IPS DF 6.9 (cell line): ENCODE results near the gene KANK3.
"Not testable (repeated sequence)": the region's sequence is repeated elsewhere in the genome, so short reads cannot be mapped to it uniquely, and the experiment has no call there.

Experiments
- DNase-seq: peaks from one replicate; pipeline ENCODE4 v3.0.0-alpha.2; 2013; ENCODE audit warnings: low read depth, low spot score
- H3K27ac ChIP-seq: one replicate; pipeline ENCODE4 v1.5.1; 2013; ENCODE audit warnings: low read length, control low read depth
- H3K27me3 ChIP-seq: 2 replicates; pipeline ENCODE4 v1.6.1; 2013; ENCODE audit warnings: mild to moderate bottlenecking, low read length; ENCODE audit not compliant: control insufficient read depth, insufficient read depth
- H3K36me3 ChIP-seq: 2 replicates; pipeline ENCODE4 v1.6.1; 2013; ENCODE audit warnings: low read length; ENCODE audit not compliant: control insufficient read depth, insufficient read depth
- H3K4me1 ChIP-seq: 2 replicates; pipeline ENCODE4 v1.6.1; 2013; ENCODE audit warnings: low read length; ENCODE audit not compliant: control insufficient read depth, insufficient read depth
- H3K4me3 ChIP-seq: 2 replicates; pipeline ENCODE4 v1.5.1; 2013; ENCODE audit warnings: mild to moderate bottlenecking, low read length
- H3K9me3 ChIP-seq: 2 replicates; pipeline ENCODE4 v1.6.1; 2013; ENCODE audit warnings: low read length, inconsistent platforms; ENCODE audit not compliant: control insufficient read depth, insufficient read depth
- WGBS: extraction: QIAGEN DNeasy Blood & Tissue Kit; methylation state at CpG from one replicate; pipeline ENCODE4 v1.1.7; 2013; ENCODE audit warnings: mixed read lengths, missing lambda C conversion rate; ENCODE audit not compliant: insufficient read length, insufficient coverage; 5-methylcytosine and 5-hydroxymethylcytosine counted together

KANK3 gene

GRCh38 chr19:8355631-8356402, 12.8 kb upstream of the KANK3 start:
- Histone ChIP-seq H3K27ac (no peak overlapping the region), H3K27me3 (no peaks in the 10 kb centered on the region), H3K9me3 (no peaks in the 10 kb centered on the region), H3K36me3 (no peaks in the 10 kb centered on the region), H3K4me3 (no peak overlapping the region), H3K4me1 (no peaks in the 10 kb centered on the region)
- no CpG with 5 or more reads among the region's 6 CpGs for WGBS
- DNase-seq: no peak

GRCh38 chr19:8352845-8353244, 9.8 kb upstream of the KANK3 start:
- not testable (repeated sequence) for H3K27me3 ChIP-seq, DNase-seq, H3K4me1 ChIP-seq, H3K27ac ChIP-seq, H3K9me3 ChIP-seq, H3K4me3 ChIP-seq, H3K36me3 ChIP-seq
- no CpG with 5 or more reads among the region's 5 CpGs for WGBS

GRCh38 chr19:8352134-8352827, 9.2 kb upstream of the KANK3 start:
- Histone ChIP-seq H3K36me3 (no peaks in the 10 kb centered on the region), H3K27me3 (no peaks in the 10 kb centered on the region), H3K9me3 (no peaks in the 10 kb centered on the region), H3K4me1 (no peaks in the 10 kb centered on the region), H3K4me3 (no peak overlapping the region), H3K27ac (no peak overlapping the region)
- no peak for DNase-seq
- 86% methylated on average over 1 of the region's 10 CpGs for WGBS

GRCh38 chr19:8349629-8350372, 6.7 kb upstream of the KANK3 start:
- no CpG with 5 or more reads among the region's 8 CpGs for WGBS
- DNase-seq, H3K4me1 ChIP-seq, H3K9me3 ChIP-seq, H3K36me3 ChIP-seq, H3K27ac ChIP-seq, H3K4me3 ChIP-seq, H3K27me3 ChIP-seq: not testable (repeated sequence)

- WGBS: no CpG with 5 or more reads among the region's 11 CpGs
- H3K27me3 ChIP-seq: no peaks in the 10 kb centered on the region
- H3K4me3 ChIP-seq: no peak overlapping the region
- DNase-seq: no peak
- H3K27ac ChIP-seq: no peak overlapping the region
- H3K36me3 ChIP-seq: no peaks in the 10 kb centered on the region
- no peaks in the 10 kb centered on the region for H3K4me1 ChIP-seq
- H3K9me3 ChIP-seq: no peaks in the 10 kb centered on the region
Observed at GRCh38 chr19:8343483-8343844, 402 bp upstream of the KANK3 start.

GRCh38 chr19:8342316-8342683, 762 bp downstream of the KANK3 start:
- no peaks in the 10 kb centered on the region for H3K27me3 ChIP-seq
- DNase-seq: no peak
- H3K4me1 ChIP-seq: no peaks in the 10 kb centered on the region
- H3K27ac ChIP-seq: no peak overlapping the region
- no peak overlapping the region; the same call in 1 of the 2 replicates for H3K4me3 ChIP-seq
- H3K9me3 ChIP-seq: no peaks in the 10 kb centered on the region
- no peaks in the 10 kb centered on the region for H3K36me3 ChIP-seq
- WGBS: no CpG with 5 or more reads among the region's 14 CpGs

GRCh38 chr19:8341504-8341903, 1.6 kb downstream of the KANK3 start:
- H3K4me1 ChIP-seq, H3K9me3 ChIP-seq, DNase-seq, H3K27ac ChIP-seq, H3K27me3 ChIP-seq, H3K4me3 ChIP-seq, H3K36me3 ChIP-seq: not testable (repeated sequence)
- WGBS: no CpG with 5 or more reads among the region's 4 CpGs

- Histone ChIP-seq H3K36me3 (no peaks in the 10 kb centered on the region), H3K27me3 (no peaks in the 10 kb centered on the region), H3K4me1 (no peaks in the 10 kb centered on the region), H3K9me3 (no peaks in the 10 kb centered on the region), H3K27ac (no peak overlapping the region), H3K4me3 (no peak overlapping the region)
- no CpG with 5 or more reads among the region's 15 CpGs for WGBS
- DNase-seq: no peak
Observed at GRCh38 chr19:8340341-8341096, 2.5 kb downstream of the KANK3 start.

- Histone ChIP-seq H3K27ac (no peak overlapping the region), H3K4me1 (no peaks in the 10 kb centered on the region; the same call in 1 of the 2 replicates), H3K4me3 (no peak overlapping the region), H3K9me3 (no peaks in the 10 kb centered on the region), H3K27me3 (peaks cover 5% of the 10 kb centered on the region), H3K36me3 (no peaks in the 10 kb centered on the region)
- no peak for DNase-seq
- WGBS: no CpG with 5 or more reads among the region's 6 CpGs
Observed at GRCh38 chr19:8338835-8339234, 4.2 kb downstream of the KANK3 start.

- peaks cover 15% of the 10 kb centered on the region for H3K27me3 ChIP-seq
- WGBS: no CpG with 5 or more reads among the region's 7 CpGs
- no peak for DNase-seq
- no peaks in the 10 kb centered on the region for H3K9me3 ChIP-seq
- H3K36me3 ChIP-seq: no peaks in the 10 kb centered on the region
- no peak overlapping the region for H3K27ac ChIP-seq
- H3K4me3 ChIP-seq: no peak overlapping the region
- peaks cover 1% of the 10 kb centered on the region; the same call in 1 of the 2 replicates for H3K4me1 ChIP-seq
Observed at GRCh38 chr19:8337728-8338127, 5.3 kb downstream of the KANK3 start.
